Measurements from ENCODE around the gene YEATS2. TPM values are rescaled to one million over a fixed set of nuclear protein-coding genes. Genes with fewer than 3 reads are reported as not detected.

Gene YEATS2
- total and polyA plus RNA-seq, 2 of the 4 experiments (the other 2 are of a cell fraction), result 30.1 to 43.0 TPM

- TF ChIP-seq FOS (IDR thresholded peaks at IDR 0.05; ENCODE audit: low read depth, low read length), result no peak
- no peak for TF ChIP-seq CHD1 (IDR thresholded peaks at IDR 0.05; ENCODE audit: low read depth, low read length)
- no peak for TF ChIP-seq RCOR1 (IDR thresholded peaks at IDR 0.05; ENCODE audit: insufficient replicate concordance, low read length)
- no peak for TF ChIP-seq MAFK (IDR thresholded peaks at IDR 0.05; ENCODE audit: low read depth, low read length)
- TF ChIP-seq RAD21 (IDR thresholded peaks at IDR 0.05; ENCODE audit: low read length), result no peak
- no peak for TF ChIP-seq NFE2L2 (IDR thresholded peaks at IDR 0.05; ENCODE audit: low read depth, low read length)
- TF ChIP-seq, protein P1, sequence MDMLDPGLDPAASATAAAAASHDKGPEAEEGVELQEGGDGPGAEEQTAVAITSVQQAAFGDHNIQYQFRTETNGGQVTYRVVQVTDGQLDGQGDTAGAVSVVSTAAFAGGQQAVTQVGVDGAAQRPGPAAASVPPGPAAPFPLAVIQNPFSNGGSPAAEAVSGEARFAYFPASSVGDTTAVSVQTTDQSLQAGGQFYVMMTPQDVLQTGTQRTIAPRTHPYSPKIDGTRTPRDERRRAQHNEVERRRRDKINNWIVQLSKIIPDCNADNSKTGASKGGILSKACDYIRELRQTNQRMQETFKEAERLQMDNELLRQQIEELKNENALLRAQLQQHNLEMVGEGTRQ (IDR thresholded peaks at IDR 0.05; ENCODE audit: low read depth, low read length), result no peak
- no peak for TF ChIP-seq BHLHE40 (IDR thresholded peaks at IDR 0.05; ENCODE audit: low read depth, low read length)
- no peak for TF ChIP-seq MAZ (IDR thresholded peaks at IDR 0.05; ENCODE audit: borderline replicate concordance, low read depth, low read length)
- Histone ChIP-seq H3K9me1 (ENCODE audit: insufficient read depth, low read length) (peaks cover 4% of the 10 kb centered on the region), H2AK9ac (replicated peaks; ENCODE audit: low read depth, low read length, poor library complexity) (no peak overlapping the region), H2BK5ac (ENCODE audit: low read depth, low read length, poor library complexity, severe bottlenecking) (no peak overlapping the region), H2BK120ac (ENCODE audit: low read depth, low read length) (no peak overlapping the region), H3K4me1 (ENCODE audit: control insufficient read depth, insufficient read depth, low read length) (peaks cover 9% of the 10 kb centered on the region), H3K4me2 (ENCODE audit: low read depth, low read length) (no peak overlapping the region), H3K27ac (ENCODE audit: insufficient read depth, low read length) (no peak overlapping the region), H3K9ac (ENCODE audit: low read depth, low read length) (no peak overlapping the region), H2AFZ (replicated peaks; ENCODE audit: low read length, poor library complexity) (no peak overlapping the region), H3K18ac (ENCODE audit: low read depth, low read length) (no peak overlapping the region; the same call in 1 of the 2 replicates), H2BK15ac (ENCODE audit: low read depth, low read length) (no peak overlapping the region), H3K23ac (ENCODE audit: low read depth, low read length) (no peak overlapping the region), H3K14ac (replicated peaks; ENCODE audit: low read depth, low read length) (no peak overlapping the region), H2AK5ac (ENCODE audit: low read depth, low read length) (no peak overlapping the region), H4K8ac (ENCODE audit: low read depth in 2 of 2, low read length in 2 of 2) (no peak overlapping the region), H3K4ac (ENCODE audit: low read depth, low read length) (no peak overlapping the region), H3K4me3 (ENCODE audit: insufficient read depth, low read depth, low read length) (no peak overlapping the region), H3K79me1 (ENCODE audit: low read depth in 1 of 2, low read length in 2 of 2) (peaks cover 3 to 37% of the 10 kb centered on the region in 2 experiments; a peak in 3 of 4 replicates), H3K36me3 (ENCODE audit: control insufficient read depth, insufficient read depth, low read length) (peaks cover 34% of the 10 kb centered on the region), H2BK20ac (ENCODE audit: low read depth, low read length) (no peak overlapping the region), H3K9me3 (ENCODE audit: control insufficient read depth, insufficient read depth, low read length) (no peaks in the 10 kb centered on the region), H4K5ac (ENCODE audit: low read depth, low read length) (peak overlapping the region; percentile 30; the same call in 1 of the 2 replicates), H3K56ac (ENCODE audit: extremely low read depth, insufficient read depth, low read length) (no peak overlapping the region), H4K91ac (ENCODE audit: insufficient read depth, low read depth, low read length) (no peak overlapping the region), H3K27me3 (ENCODE audit: control insufficient read depth, insufficient read depth, low read length) (no peaks in the 10 kb centered on the region), H4K20me1 (ENCODE audit: insufficient read depth, low read length) (peaks cover 9% of the 10 kb centered on the region; the same call in 1 of the 2 replicates)
- no peak for DNase-seq
- no peak for ATAC-seq (ENCODE audit: low read depth)
- no TSS peak for BruUV-seq (replicated peaks)
- in situ Hi-C loops (cut with MboI; ENCODE audit: low sequenced_read_pairs) (no loop called here), dilution Hi-C loops (cut with HindIII; ENCODE audit: low sequenced_read_pairs, unreplicated experiment) (no loop called here), intact Hi-C loops (cut with micrococcal nuclease) (no loop called here)
- ChIA-PET CTCF (no interaction called here), POLR2A (ENCODE audit: unreplicated experiment) (no interaction called here)
- WGBS, 2 experiments (ENCODE audit: extremely low coverage in 2 of 2, insufficient read length in 1 of 2), result no CpG with 5 or more reads among the region's 5 CpGs
These were observed 37.3 kb downstream of the YEATS2 start for GRCh38 chr3:183734750-183735494.

Data from IMR-90 (cell line).